SJCRH30 (cell line): Measurements from ENCODE around the gene CLDN19. TPM values are rescaled to one million over a fixed set of nuclear protein-coding genes. Genes with fewer than 3 reads are reported as not detected.

ENCODE experiments used
- DNase-seq, 2 experiments: peaks; one replicate each; pipeline ENCODE4 v3.0.0-alpha.2; 2015 to 2020
- H3K27ac ChIP-seq: fragments of 250-450 bp; sonication (Bioruptor Pico); 2 replicates; pipeline ENCODE4 v1.5.1; 2020; ENCODE audit warnings: mild to moderate bottlenecking, moderate library complexity
- H3K27me3 ChIP-seq: fragments of 250-450 bp; sonication (Bioruptor Pico); 2 replicates; pipeline ENCODE4 v1.5.1; 2020; ENCODE audit warnings: mild to moderate bottlenecking, moderate library complexity
- H3K36me3 ChIP-seq: fragments of 250-450 bp; sonication (Bioruptor Pico); 2 replicates; pipeline ENCODE4 v1.5.1; 2020; ENCODE audit warnings: mild to moderate bottlenecking, moderate library complexity
- H3K4me1 ChIP-seq: fragments of 250-450 bp; sonication (Bioruptor Pico); 2 replicates; pipeline ENCODE4 v1.5.1; 2020; ENCODE audit warnings: mild to moderate bottlenecking, moderate library complexity
- H3K4me3 ChIP-seq: fragments of 250-450 bp; sonication (Bioruptor Pico); 2 replicates; pipeline ENCODE4 v1.5.1; 2020; ENCODE audit warnings: mild to moderate bottlenecking, moderate library complexity
- H3K9me3 ChIP-seq: fragments of 250-450 bp; sonication (Bioruptor Pico); replicated peaks from 2 replicates; pipeline ENCODE4 v1.5.1; 2020; ENCODE audit warnings: mild to moderate bottlenecking, moderate library complexity
- total RNA-seq: library from RNA; depleted of rRNA; stranded (reverse); fragments of >200 nt; shearing (Covaris generic); gene quantifications from 2 replicates; pipeline ENCODE4 v1.2.3, GENCODE V29; 2014; rRNA removed

CLDN19 gene
- total RNA-seq = 0.12 and 0.23 TPM in 2 replicates

- Histone ChIP-seq H3K27me3 (no peaks in the 10 kb centered on the region), H3K4me3 (no peak within 1 kb of the TSS), H3K4me1 (peaks cover 15% of the 10 kb centered on the region; the same call in 1 of the 2 replicates), H3K36me3 (no peaks in the 10 kb centered on the region), H3K27ac (no peak within 1 kb of the TSS), H3K9me3 (no peaks in the 10 kb centered on the region)
- DNase-seq = peak; percentile 26 to 44
Measured at GRCh38 chr1:42739753-42740700, at the start of gene CLDN19. Gene CLDN19, minus strand, starts transcription at chr1:42740236. Its CDS starts 173 bp downstream, at chr1:42740063.

- no peak for DNase-seq
- H3K36me3 ChIP-seq = peaks cover 2% of the 10 kb centered on the region; the same call in 1 of the 2 replicates
- H3K27ac ChIP-seq = no peak overlapping the region
- H3K4me3 ChIP-seq = no peak overlapping the region
- no peaks in the 10 kb centered on the region for H3K4me1 ChIP-seq
- no peaks in the 10 kb centered on the region for H3K9me3 ChIP-seq
- H3K27me3 ChIP-seq = no peaks in the 10 kb centered on the region
Measured at GRCh38 chr1:42788021-42788420, 48.0 kb upstream of the CLDN19 start.

GRCh38 chr1:42786097-42786496, 46.1 kb upstream of the CLDN19 start:
- DNase-seq = no peak
- H3K9me3 ChIP-seq = no peaks in the 10 kb centered on the region
- no peaks in the 10 kb centered on the region for H3K4me1 ChIP-seq
- H3K36me3 ChIP-seq = peaks cover 6% of the 10 kb centered on the region
- H3K27me3 ChIP-seq = no peaks in the 10 kb centered on the region
- no peak overlapping the region for H3K4me3 ChIP-seq
- H3K27ac ChIP-seq = no peak overlapping the region

- no peaks in the 10 kb centered on the region for H3K4me1 ChIP-seq
- no peak within 1 kb of the TSS for H3K4me3 ChIP-seq
- no peak within 1 kb of the TSS for H3K27ac ChIP-seq
- H3K36me3 ChIP-seq = peaks cover 6% of the 10 kb centered on the region
- H3K9me3 ChIP-seq = no peaks in the 10 kb centered on the region
- no peaks in the 10 kb centered on the region for H3K27me3 ChIP-seq
- no peak for DNase-seq
Measured at GRCh38 chr1:42784946-42785693, 45.1 kb upstream of the CLDN19 start, which contains the start of gene TMEM269. Gene TMEM269, plus strand, starts transcription at chr1:42784991. Its CDS starts 4,903 bp downstream, at chr1:42789894.

- Histone ChIP-seq H3K27ac (no peak overlapping the region), H3K4me1 (no peaks in the 10 kb centered on the region), H3K27me3 (no peaks in the 10 kb centered on the region), H3K9me3 (no peaks in the 10 kb centered on the region), H3K4me3 (no peak overlapping the region), H3K36me3 (peaks cover 9% of the 10 kb centered on the region)
- DNase-seq = no peak
Measured at GRCh38 chr1:42784547-42784945, 44.5 kb upstream of the CLDN19 start.

GRCh38 chr1:42783092-42783491, 43.1 kb upstream of the CLDN19 start:
- H3K27me3 ChIP-seq = no peaks in the 10 kb centered on the region
- H3K9me3 ChIP-seq = no peaks in the 10 kb centered on the region
- H3K4me3 ChIP-seq = no peak overlapping the region
- no peaks in the 10 kb centered on the region for H3K4me1 ChIP-seq
- H3K27ac ChIP-seq = no peak overlapping the region
- peaks cover 11% of the 10 kb centered on the region for H3K36me3 ChIP-seq
- no peak for DNase-seq

- Histone ChIP-seq H3K4me3 (no peak overlapping the region), H3K27me3 (no peaks in the 10 kb centered on the region), H3K27ac (no peak overlapping the region), H3K4me1 (no peaks in the 10 kb centered on the region), H3K36me3 (peaks cover 22% of the 10 kb centered on the region), H3K9me3 (no peaks in the 10 kb centered on the region)
- no peak for DNase-seq
Measured at GRCh38 chr1:42780176-42780575, 40.1 kb upstream of the CLDN19 start.

- Histone ChIP-seq H3K27ac (no peak overlapping the region), H3K27me3 (no peaks in the 10 kb centered on the region), H3K9me3 (no peaks in the 10 kb centered on the region), H3K36me3 (peaks cover 26% of the 10 kb centered on the region), H3K4me3 (no peak overlapping the region), H3K4me1 (no peaks in the 10 kb centered on the region)
- no peak for DNase-seq
Measured at GRCh38 chr1:42779725-42780124, 39.7 kb upstream of the CLDN19 start.

- no peaks in the 10 kb centered on the region for H3K4me1 ChIP-seq
- H3K27ac ChIP-seq = no peak overlapping the region
- peak; percentile 53 to 74 for DNase-seq
- no peak overlapping the region for H3K4me3 ChIP-seq
- H3K9me3 ChIP-seq = no peaks in the 10 kb centered on the region
- no peaks in the 10 kb centered on the region for H3K27me3 ChIP-seq
- H3K36me3 ChIP-seq = peaks cover 33% of the 10 kb centered on the region
Measured at GRCh38 chr1:42777852-42778251, 37.8 kb upstream of the CLDN19 start.

GRCh38 chr1:42776502-42776901, 36.5 kb upstream of the CLDN19 start:
- DNase-seq = no peak
- Histone ChIP-seq H3K27ac (no peak overlapping the region), H3K4me3 (no peak overlapping the region), H3K4me1 (no peaks in the 10 kb centered on the region), H3K27me3 (no peaks in the 10 kb centered on the region), H3K9me3 (no peaks in the 10 kb centered on the region), H3K36me3 (peaks cover 30% of the 10 kb centered on the region)

- Histone ChIP-seq H3K27me3 (no peaks in the 10 kb centered on the region), H3K4me3 (no peak overlapping the region), H3K27ac (no peak overlapping the region), H3K9me3 (no peaks in the 10 kb centered on the region), H3K4me1 (no peaks in the 10 kb centered on the region), H3K36me3 (peaks cover 30% of the 10 kb centered on the region)
- DNase-seq = no peak
Measured at GRCh38 chr1:42774928-42775526, 35.0 kb upstream of the CLDN19 start.

- Histone ChIP-seq H3K27me3 (no peaks in the 10 kb centered on the region), H3K4me1 (no peaks in the 10 kb centered on the region; the same call in 1 of the 2 replicates), H3K9me3 (no peaks in the 10 kb centered on the region), H3K36me3 (peaks cover 26% of the 10 kb centered on the region), H3K27ac (no peak overlapping the region), H3K4me3 (no peak overlapping the region)
- no peak for DNase-seq
Measured at GRCh38 chr1:42773420-42773819, 33.4 kb upstream of the CLDN19 start.

- H3K27ac ChIP-seq = no peak overlapping the region
- peaks cover 10% of the 10 kb centered on the region for H3K36me3 ChIP-seq
Measured at GRCh38 chr1:42769811-42770210, 29.8 kb upstream of the CLDN19 start.

GRCh38 chr1:42768172-42768571, 28.1 kb upstream of the CLDN19 start:
- H3K4me3 ChIP-seq = peak overlapping the region; percentile 84
- no peaks in the 10 kb centered on the region for H3K27me3 ChIP-seq
- H3K27ac ChIP-seq = no peak overlapping the region
- peaks cover 10% of the 10 kb centered on the region for H3K4me1 ChIP-seq
- DNase-seq = no peak
- no peaks in the 10 kb centered on the region for H3K36me3 ChIP-seq
- no peaks in the 10 kb centered on the region for H3K9me3 ChIP-seq

More at GRCh38 chr1:42769811-42770210, 29.8 kb upstream of the CLDN19 start:
- DNase-seq = no peak
- Histone ChIP-seq H3K4me1 (peaks cover 10% of the 10 kb centered on the region), H3K27me3 (no peaks in the 10 kb centered on the region), H3K4me3 (no peak overlapping the region), H3K9me3 (no peaks in the 10 kb centered on the region)
